ENCODE results near the gene WNK2. TPM values are rescaled to one million over a fixed set of nuclear protein-coding genes. Genes with fewer than 3 reads are reported as not detected.

Gene WNK2
- total and polyA plus RNA-seq, 4 donors, result 0.13 to 3.7 (median 2.9) TPM

DNA sequence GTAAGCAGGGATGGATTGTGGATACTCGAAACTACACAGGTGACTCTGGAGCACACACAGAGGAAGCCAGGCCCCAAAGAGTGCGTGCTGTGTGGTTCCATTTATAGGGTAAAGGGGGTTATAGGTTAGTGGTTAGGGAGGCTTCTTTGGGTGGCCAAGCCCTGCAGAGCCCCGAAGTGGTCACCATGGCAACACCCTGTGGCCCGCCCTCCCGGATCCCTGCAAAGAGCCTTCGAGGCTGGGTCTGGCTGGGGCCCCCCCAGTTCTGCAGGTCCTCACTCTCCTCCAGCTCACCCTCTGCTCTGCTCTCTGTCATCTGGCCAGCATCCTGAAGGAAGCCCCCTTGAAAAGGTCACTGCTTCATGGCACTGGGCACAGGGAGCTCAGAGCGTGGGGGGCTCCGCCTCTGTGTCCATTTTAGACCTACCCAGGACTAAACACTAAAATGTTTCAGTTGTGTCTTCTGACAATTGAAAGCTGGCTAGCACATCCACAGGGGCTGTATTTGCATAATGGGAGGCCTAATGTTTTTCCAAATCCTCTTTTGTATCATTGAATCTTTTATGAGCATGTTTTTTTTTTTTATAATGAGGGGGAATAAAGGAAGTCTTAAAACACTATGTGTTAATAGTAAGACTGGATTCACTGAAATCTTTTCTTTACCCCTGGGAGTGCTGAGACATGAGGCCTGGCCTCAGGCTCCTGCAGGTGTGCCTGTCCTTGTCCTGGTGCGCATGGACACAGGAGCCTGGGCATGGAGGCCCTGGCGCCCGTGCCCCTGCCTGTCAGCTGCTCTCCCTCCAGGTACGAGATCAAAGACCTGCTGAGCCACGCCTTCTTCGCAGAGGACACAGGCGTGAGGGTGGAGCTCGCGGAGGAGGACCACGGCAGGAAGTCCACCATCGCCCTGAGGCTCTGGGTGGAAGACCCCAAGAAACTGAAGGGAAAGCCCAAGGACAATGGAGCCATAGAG is 55.3 kb downstream of the WNK2 start:
- Histone ChIP-seq H3K4me3 (ENCODE audit: low read length in 2 of 2) (no peak overlapping the region), H3K36me3 (ENCODE audit: control insufficient read depth in 1 of 2, insufficient read depth in 2 of 2, low read length in 1 of 2) (no peaks in the 10 kb centered on the region), H3K27ac (ENCODE audit: low read depth in 1 of 2, low read length in 2 of 2) (no peak overlapping the region), H3K9me3 (ENCODE audit: control insufficient read depth, low read length) (no peaks in the 10 kb centered on the region), H3K27me3 (ENCODE audit: control insufficient read depth in 1 of 2, insufficient read depth in 2 of 2, low read length in 1 of 2) (no peaks in the 10 kb centered on the region), H3K4me1 (ENCODE audit: control insufficient read depth in 1 of 2, insufficient read depth in 2 of 2, low read length in 2 of 2) (no peaks in the 10 kb centered on the region)
- ATAC-seq (ENCODE audit: low FRiP score) (no peak), DNase-seq (no peak)
- intact Hi-C loops (cut with DNase I), result no loop called here
- 93 to 97% methylated on average over 19 of the region's 19 CpGs for WGBS, 2 donors

DNA sequence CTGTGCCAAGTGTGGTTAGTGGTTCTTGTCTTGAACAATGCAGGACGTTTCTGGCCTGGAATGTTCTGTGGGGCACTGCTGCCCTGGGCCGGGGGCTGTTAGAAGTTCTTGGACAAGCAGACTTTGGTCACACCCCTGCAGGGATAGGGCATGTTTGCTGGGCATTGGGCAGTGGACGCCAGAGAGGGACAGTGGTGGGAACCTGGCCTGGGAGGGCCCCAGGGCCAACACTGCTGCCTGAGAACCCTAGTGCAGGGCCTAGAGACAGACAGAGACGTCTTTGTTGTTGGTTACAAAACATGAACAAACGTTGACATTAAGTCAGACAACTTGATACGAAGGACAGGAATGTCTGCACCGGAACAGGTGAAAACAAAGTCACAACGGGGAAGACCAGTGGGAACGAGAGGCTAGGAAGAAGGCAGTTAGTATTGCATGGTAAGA is 57.0 kb downstream of the WNK2 start:
- WGBS, 2 donors, result 66 to 72% methylated on average over 9 of the region's 9 CpGs

DNA sequence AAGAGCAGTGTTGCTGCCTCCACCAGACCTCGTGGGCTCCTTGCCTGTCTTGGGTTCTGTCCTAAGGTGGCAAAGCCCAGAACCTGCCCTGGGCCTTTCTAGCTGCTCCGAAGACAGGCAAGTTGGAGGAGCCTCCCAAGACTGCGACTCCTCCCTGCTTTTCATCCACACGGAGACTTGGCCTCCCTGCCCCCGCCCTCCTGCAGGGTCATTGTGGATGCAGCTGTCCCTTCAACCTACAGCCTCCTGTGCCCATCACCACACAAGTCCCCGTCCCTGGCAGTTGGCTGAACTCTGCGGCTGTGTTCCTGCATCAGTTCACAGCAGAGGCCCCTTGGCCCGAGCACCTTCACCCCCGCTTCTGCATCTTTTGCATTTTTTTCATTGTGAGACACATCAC is 59.2 kb downstream of the WNK2 start:
- intact Hi-C loops (cut with DNase I), result no loop called here
- no peak for ATAC-seq (ENCODE audit: low FRiP score)
- Histone ChIP-seq H3K27ac (ENCODE audit: low read depth in 1 of 2, low read length in 2 of 2) (no peak overlapping the region), H3K36me3 (ENCODE audit: control insufficient read depth in 1 of 2, insufficient read depth in 2 of 2, low read length in 1 of 2) (no peaks in the 10 kb centered on the region), H3K27me3 (ENCODE audit: control insufficient read depth in 1 of 2, insufficient read depth in 2 of 2, low read length in 1 of 2) (no peaks in the 10 kb centered on the region), H3K4me1 (ENCODE audit: control insufficient read depth in 1 of 2, insufficient read depth in 2 of 2, low read length in 2 of 2) (no peaks in the 10 kb centered on the region), H3K4me3 (ENCODE audit: low read length in 2 of 2) (no peak overlapping the region), H3K9me3 (ENCODE audit: control insufficient read depth, low read length) (no peaks in the 10 kb centered on the region)
- WGBS, 2 donors, result 83 to 89% methylated on average over 8 to 9 of the region's 9 CpGs
- DNase-seq, result no peak

More for the DNA sequence above, 57.0 kb downstream of the WNK2 start:
- no peaks in the 10 kb centered on the region for H3K27me3 ChIP-seq (ENCODE audit: control insufficient read depth in 1 of 2, insufficient read depth in 2 of 2, low read length in 1 of 2)
- H3K36me3 ChIP-seq (ENCODE audit: control insufficient read depth in 1 of 2, insufficient read depth in 2 of 2, low read length in 1 of 2), result no peaks in the 10 kb centered on the region
- H3K9me3 ChIP-seq (ENCODE audit: control insufficient read depth, low read length), result no peaks in the 10 kb centered on the region
- H3K4me1 ChIP-seq (ENCODE audit: control insufficient read depth in 1 of 2, insufficient read depth in 2 of 2, low read length in 2 of 2), result no peaks in the 10 kb centered on the region
- DNase-seq, result no peak
- no peak overlapping the region for H3K27ac ChIP-seq (ENCODE audit: low read depth in 1 of 2, low read length in 2 of 2)
- intact Hi-C loops (cut with DNase I), result no loop called here
- H3K4me3 ChIP-seq (ENCODE audit: low read length in 2 of 2), result no peak overlapping the region
- ATAC-seq (ENCODE audit: low FRiP score), result no peak

- DNase-seq, result no peak
- Histone ChIP-seq H3K27me3 (ENCODE audit: control insufficient read depth in 1 of 2, insufficient read depth in 2 of 2, low read length in 1 of 2) (no peaks in the 10 kb centered on the region), H3K36me3 (ENCODE audit: control insufficient read depth in 1 of 2, insufficient read depth in 2 of 2, low read length in 1 of 2) (no peaks in the 10 kb centered on the region), H3K4me3 (ENCODE audit: low read length in 2 of 2) (no peak overlapping the region), H3K27ac (ENCODE audit: low read depth in 1 of 2, low read length in 2 of 2) (no peak overlapping the region), H3K9me3 (ENCODE audit: control insufficient read depth, low read length) (no peaks in the 10 kb centered on the region), H3K4me1 (ENCODE audit: control insufficient read depth in 1 of 2, insufficient read depth in 2 of 2, low read length in 2 of 2) (no peaks in the 10 kb centered on the region)
- WGBS, 2 donors, result 81 to 88% methylated on average over 5 of the region's 5 CpGs
- intact Hi-C loops (cut with DNase I), result no loop called here
- ATAC-seq (ENCODE audit: low FRiP score), result no peak
These were observed 60.2 kb downstream of the WNK2 start for GRCh38 chr9:93244101-93244500.

DNA sequence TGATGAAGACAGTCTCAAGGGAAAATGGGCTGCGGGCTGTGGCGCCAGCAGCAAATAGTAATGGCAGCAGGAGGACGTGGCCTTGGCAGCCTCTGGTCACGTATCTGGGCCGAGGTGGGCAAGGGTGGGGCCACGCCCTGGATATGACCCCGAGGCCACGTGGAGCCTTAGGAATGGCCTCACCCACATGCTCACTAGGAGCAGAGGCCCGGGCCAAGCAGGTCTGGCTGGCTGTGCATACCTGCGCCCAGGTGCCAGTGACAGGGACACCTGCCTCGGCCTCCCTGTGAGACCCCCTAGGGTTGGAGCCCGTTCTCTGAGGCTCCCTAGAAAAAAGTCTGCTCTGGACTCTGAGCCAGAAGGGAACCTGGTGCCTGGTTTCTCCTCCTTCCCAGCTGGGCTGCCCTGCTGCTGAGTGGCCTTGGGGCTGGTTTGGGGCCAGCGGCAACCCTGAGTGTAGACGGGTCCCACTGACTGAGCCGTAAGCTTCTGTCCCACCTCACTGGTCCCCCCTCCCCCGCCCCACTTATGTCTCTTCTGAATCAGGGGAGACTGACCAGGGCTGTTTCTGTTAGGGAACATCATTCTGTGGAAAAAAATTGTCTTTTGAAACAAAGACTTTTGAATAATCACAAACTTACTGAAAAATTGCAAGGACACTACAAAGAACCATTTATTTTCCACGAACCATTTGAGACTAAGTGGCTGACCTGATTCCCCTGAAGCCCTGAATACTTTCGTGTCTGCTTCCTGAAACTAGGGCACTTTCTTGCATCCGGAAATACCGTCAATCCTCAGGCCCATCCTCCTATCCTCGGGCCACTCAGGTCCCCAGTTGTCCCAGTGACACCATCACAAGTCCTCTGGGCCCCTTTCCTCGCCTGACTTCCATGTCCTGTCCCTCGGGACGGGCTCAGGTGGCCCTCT is 60.8 kb downstream of the WNK2 start:
- Histone ChIP-seq H3K36me3 (ENCODE audit: control insufficient read depth in 1 of 2, insufficient read depth in 2 of 2, low read length in 1 of 2) (no peaks in the 10 kb centered on the region), H3K4me3 (ENCODE audit: low read length in 2 of 2) (no peak overlapping the region), H3K4me1 (ENCODE audit: control insufficient read depth in 1 of 2, insufficient read depth in 2 of 2, low read length in 2 of 2) (no peaks in the 10 kb centered on the region), H3K9me3 (ENCODE audit: control insufficient read depth, low read length) (no peaks in the 10 kb centered on the region), H3K27me3 (ENCODE audit: control insufficient read depth in 1 of 2, insufficient read depth in 2 of 2, low read length in 1 of 2) (no peaks in the 10 kb centered on the region), H3K27ac (ENCODE audit: low read depth in 1 of 2, low read length in 2 of 2) (no peak overlapping the region)
- ATAC-seq (ENCODE audit: low FRiP score) (no peak), DNase-seq (no peak)
- WGBS, 2 donors, result 90 to 91% methylated on average over 24 of the region's 24 CpGs
- intact Hi-C loops (cut with DNase I), result no loop called here

DNA sequence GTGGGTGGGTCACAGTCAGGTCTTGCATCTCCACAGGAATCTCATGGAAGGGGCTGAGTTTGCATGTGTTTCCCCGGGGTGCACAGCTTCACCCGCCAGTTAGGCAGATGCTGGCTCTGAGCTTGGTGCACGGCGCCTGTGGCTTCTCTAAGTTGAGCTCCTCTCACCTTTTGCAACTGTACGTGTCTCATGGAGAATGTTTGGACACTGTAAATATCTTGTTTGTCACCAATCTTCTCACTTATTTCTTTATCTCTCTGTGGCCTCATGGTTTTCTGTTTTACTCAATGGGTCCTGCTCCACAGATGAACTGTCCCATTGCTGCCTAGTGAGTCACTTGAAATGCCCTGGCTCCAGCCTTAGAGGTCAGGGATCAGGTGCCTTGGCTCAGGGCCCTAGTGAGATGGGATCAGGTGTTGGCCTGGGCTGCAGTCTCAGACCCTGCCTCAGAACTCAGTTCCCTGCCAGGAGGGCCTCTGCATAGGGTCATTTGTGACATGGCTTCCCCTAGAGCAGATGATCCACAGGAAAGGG is 61.6 kb downstream of the WNK2 start:
- ATAC-seq (ENCODE audit: low FRiP score) (no peak), DNase-seq (no peak)
- Histone ChIP-seq H3K4me3 (ENCODE audit: low read length in 2 of 2) (no peak overlapping the region), H3K9me3 (ENCODE audit: control insufficient read depth, low read length) (no peaks in the 10 kb centered on the region), H3K4me1 (ENCODE audit: control insufficient read depth in 1 of 2, insufficient read depth in 2 of 2, low read length in 2 of 2) (no peaks in the 10 kb centered on the region), H3K36me3 (ENCODE audit: control insufficient read depth in 1 of 2, insufficient read depth in 2 of 2, low read length in 1 of 2) (no peaks in the 10 kb centered on the region), H3K27ac (ENCODE audit: low read depth in 1 of 2, low read length in 2 of 2) (no peak overlapping the region), H3K27me3 (ENCODE audit: control insufficient read depth in 1 of 2, insufficient read depth in 2 of 2, low read length in 1 of 2) (no peaks in the 10 kb centered on the region)
- intact Hi-C loops (cut with DNase I), result no loop called here
- WGBS, 2 donors, result 93 to 95% methylated on average over 5 of the region's 5 CpGs

- 91% methylated on average over 14 of the region's 14 CpGs for WGBS, 2 donors
- H3K36me3 ChIP-seq (ENCODE audit: control insufficient read depth in 1 of 2, insufficient read depth in 2 of 2, low read length in 1 of 2), result no peaks in the 10 kb centered on the region
- ATAC-seq (ENCODE audit: low FRiP score) (no peak), DNase-seq (no peak)
- H3K4me3 ChIP-seq (ENCODE audit: low read length in 2 of 2), result no peak overlapping the region
- no peak overlapping the region for H3K27ac ChIP-seq (ENCODE audit: low read depth in 1 of 2, low read length in 2 of 2)
- no peaks in the 10 kb centered on the region for H3K27me3 ChIP-seq (ENCODE audit: control insufficient read depth in 1 of 2, insufficient read depth in 2 of 2, low read length in 1 of 2)
- no peaks in the 10 kb centered on the region for H3K4me1 ChIP-seq (ENCODE audit: control insufficient read depth in 1 of 2, insufficient read depth in 2 of 2, low read length in 2 of 2)
- H3K9me3 ChIP-seq (ENCODE audit: control insufficient read depth, low read length), result no peaks in the 10 kb centered on the region
- intact Hi-C loops (cut with DNase I), result no loop called here
These were observed 62.2 kb downstream of the WNK2 start for GRCh38 chr9:93246111-93246510.

GRCh38 chr9:93246526-93246925 is 62.6 kb downstream of the WNK2 start:
- Histone ChIP-seq H3K36me3 (ENCODE audit: control insufficient read depth in 1 of 2, insufficient read depth in 2 of 2, low read length in 1 of 2) (no peaks in the 10 kb centered on the region), H3K9me3 (ENCODE audit: control insufficient read depth, low read length) (no peaks in the 10 kb centered on the region), H3K27me3 (ENCODE audit: control insufficient read depth in 1 of 2, insufficient read depth in 2 of 2, low read length in 1 of 2) (no peaks in the 10 kb centered on the region), H3K4me3 (ENCODE audit: low read length in 2 of 2) (no peak overlapping the region), H3K4me1 (ENCODE audit: control insufficient read depth in 1 of 2, insufficient read depth in 2 of 2, low read length in 2 of 2) (no peaks in the 10 kb centered on the region), H3K27ac (ENCODE audit: low read depth in 1 of 2, low read length in 2 of 2) (no peak overlapping the region)
- DNase-seq (no peak), ATAC-seq (ENCODE audit: low FRiP score) (no peak)
- intact Hi-C loops (cut with DNase I), result no loop called here
- WGBS, 2 donors, result 90 to 95% methylated on average over 7 of the region's 7 CpGs
